ENCODE measurements around the gene SAMD1.

- no peak for TF ChIP-seq EZH2 (IDR thresholded peaks at IDR 0.05; ENCODE audit: insufficient read depth, low read length)
- no peak for TF ChIP-seq CTCF (IDR thresholded peaks at IDR 0.05; ENCODE audit: insufficient read depth, low read depth, low read length)
These were observed 32.1 kb downstream of the SAMD1 start for GRCh38 chr19:14058182-14059092.

Data from astrocyte (in vitro differentiated cells and primary cell).